Peyer's patch (tissue), 4 donors: ENCODE measurements around the gene OR5C1. TPM values are rescaled to one million over a fixed set of nuclear protein-coding genes. Genes with fewer than 3 reads are reported as not detected.

Source experiments
- DNase-seq, 3 donors: peaks; one replicate each; pipeline ENCODE4 v3.0.0-alpha.2; 2017 to 2019
- H3K27ac ChIP-seq, 4 donors: fragments of 200-600 bp; sonication (generic); one replicate each; pipeline ENCODE4 v1.5.1; 2016 to 2019
- H3K27me3 ChIP-seq, 2 donors: fragments of 200-600 bp; sonication (generic); one replicate each; pipeline ENCODE4 v1.5.1; 2019
- H3K36me3 ChIP-seq, 3 donors: fragments of 200-600 bp; sonication (generic); one replicate each; pipeline ENCODE4 v1.5.1; 2016 to 2019
- H3K4me1 ChIP-seq, 4 donors: fragments of 200-600 bp; sonication (generic); one replicate each; pipeline ENCODE4 v1.5.1; 2016 to 2019
- H3K4me3 ChIP-seq, 4 donors: fragments of 200-600 bp; sonication (generic); 1 replicate in 3 of 4; 2 replicates in 1 of 4; pipeline ENCODE4 v1.5.1; 2016 to 2019; ENCODE audit warnings: mild to moderate bottlenecking in 1 of 4
- H3K9me3 ChIP-seq, 4 donors: fragments of 200-600 bp; sonication (generic); one replicate each; pipeline ENCODE4 v1.5.1; 2016 to 2019; ENCODE audit warnings: mild to moderate bottlenecking in 1 of 4
- CTCF ChIP-seq, 6 experiments: fragments of 450-650 bp in 4 of 6; fragments of 200-600 bp in 2 of 6; sonication (generic) in 1 of 6; IDR thresholded peaks; one replicate each; pipeline ENCODE4 v1.5.1; 2017 to 2019; ENCODE audit warnings: antibody characterized with exemption in 6 of 6, mild to moderate bottlenecking in 3 of 6, moderate library complexity in 1 of 6
- POLR2A ChIP-seq, 2 donors: fragments of 450-650 bp; IDR thresholded peaks; one replicate each; pipeline ENCODE4 v1.5.1; 2017; ENCODE audit warnings: antibody characterized with exemption in 2 of 2, mild to moderate bottlenecking in 2 of 2, moderate library complexity in 2 of 2
- total RNA-seq, 4 donors: library from RNA; depleted of rRNA; stranded (reverse); fragments of >200 nt; gene quantifications; one replicate each; pipeline ENCODE4 v1.1.0, GENCODE V29; 2016

OR5C1 gene
- total RNA-seq, 4 donors from 2014 or later, result not detected

- H3K27ac ChIP-seq, result peak overlapping the region in 2 of 4 donors; percentile 32 to 44
- no peaks in the 10 kb centered on the region for H3K4me1 ChIP-seq
- no peaks in the 10 kb centered on the region for H3K27me3 ChIP-seq
- peak in 2 of 3 donors; percentile 47 to 71 for DNase-seq
- no peak overlapping the region for H3K4me3 ChIP-seq
- peaks cover 0 to 27% (median 0%) of the 10 kb centered on the region in 3 donors for H3K36me3 ChIP-seq
- no peaks in the 10 kb centered on the region for H3K9me3 ChIP-seq
- TF ChIP-seq CTCF (IDR thresholded peaks at IDR 0.05) (no peak), POLR2A (IDR thresholded peaks at IDR 0.05) (no peak)
These were observed 27.6 kb downstream of the OR5C1 start for GRCh38 chr9:122816163-122816867.

GRCh38 chr9:122819326-122819725 is 30.6 kb downstream of the OR5C1 start:
- TF ChIP-seq CTCF (IDR thresholded peaks at IDR 0.05) (no peak), POLR2A (IDR thresholded peaks at IDR 0.05) (no peak)
- H3K4me1 ChIP-seq, result peaks cover 0 to 6% (median 0%) of the 10 kb centered on the region in 4 donors
- no peak for DNase-seq
- no peaks in the 10 kb centered on the region for H3K9me3 ChIP-seq
- no peak overlapping the region for H3K4me3 ChIP-seq
- H3K36me3 ChIP-seq, result peaks cover 0 to 49% (median 0%) of the 10 kb centered on the region in 3 donors
- no peaks in the 10 kb centered on the region for H3K27me3 ChIP-seq
- peak overlapping the region in 1 of 4 donors; percentile 7 for H3K27ac ChIP-seq

GRCh38 chr9:122819791-122820489 is 31.2 kb downstream of the OR5C1 start:
- H3K27me3 ChIP-seq, result no peaks in the 10 kb centered on the region
- peaks cover 0 to 6% (median 0%) of the 10 kb centered on the region in 4 donors for H3K4me1 ChIP-seq
- peaks cover 0 to 50% (median 0%) of the 10 kb centered on the region in 3 donors for H3K36me3 ChIP-seq
- H3K4me3 ChIP-seq, result no peak overlapping the region
- peak overlapping the region in 2 of 4 donors; percentile 7 to 17 for H3K27ac ChIP-seq
- DNase-seq, result no peak
- H3K9me3 ChIP-seq, result no peaks in the 10 kb centered on the region
- no peak for TF ChIP-seq CTCF (IDR thresholded peaks at IDR 0.05)
- TF ChIP-seq POLR2A (IDR thresholded peaks at IDR 0.05), result no peak

GRCh38 chr9:122820490-122820845 is 31.7 kb downstream of the OR5C1 start:
- Histone ChIP-seq H3K9me3 (no peaks in the 10 kb centered on the region), H3K27me3 (no peaks in the 10 kb centered on the region), H3K4me3 (no peak overlapping the region), H3K36me3 (peaks cover 0 to 50% (median 0%) of the 10 kb centered on the region in 3 donors), H3K27ac (peak overlapping the region in 1 of 4 donors; percentile 17), H3K4me1 (peaks cover 0 to 6% (median 0%) of the 10 kb centered on the region in 4 donors)
- no peak for TF ChIP-seq POLR2A (IDR thresholded peaks at IDR 0.05)
- DNase-seq, result no peak

- Histone ChIP-seq H3K27ac (peak overlapping the region in 2 of 4 donors; percentile 32 to 63), H3K36me3 (peaks cover 0 to 50% (median 0%) of the 10 kb centered on the region in 3 donors), H3K27me3 (no peaks in the 10 kb centered on the region), H3K9me3 (no peaks in the 10 kb centered on the region), H3K4me3 (no peak overlapping the region), H3K4me1 (peaks cover 0 to 15% (median 0%) of the 10 kb centered on the region in 4 donors)
- TF ChIP-seq CTCF (IDR thresholded peaks at IDR 0.05) (no peak), POLR2A (IDR thresholded peaks at IDR 0.05) (no peak)
- DNase-seq, result peak in 1 of 3 donors; percentile 65
These were observed 32.7 kb downstream of the OR5C1 start for GRCh38 chr9:122821278-122821943.
